NCI-H187 (cell line): ENCODE results near the gene RCBTB2.

Experiments used
- DNase-seq, 2 experiments: peaks; one replicate each; lab custom pipeline; 2025; lab: John Stamatoyannopoulos, UW

RCBTB2 gene

GRCh38 chr13:48530833-48531232 is 2.0 kb downstream of the RCBTB2 start:
- DNase-seq: no peak

DNA sequence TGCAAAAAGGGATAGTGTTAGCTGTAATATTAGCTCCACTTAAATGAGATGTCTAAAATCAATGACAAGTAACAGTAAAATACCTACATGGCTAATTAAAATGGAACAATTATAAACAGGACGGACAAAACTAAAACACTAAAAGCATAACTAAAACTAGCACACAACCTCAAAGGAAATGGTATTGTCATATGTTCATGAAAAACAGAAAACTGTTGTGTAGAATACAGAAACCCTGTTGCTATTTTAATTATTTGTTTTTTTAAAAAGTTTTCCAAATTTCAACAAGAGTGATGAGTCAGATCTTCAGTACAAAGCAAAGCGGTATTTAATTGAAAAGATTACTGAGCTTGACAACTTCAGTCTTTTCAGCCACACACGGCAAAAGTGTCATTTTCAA is 4.2 kb downstream of the RCBTB2 start:
- no peak for DNase-seq

- no peak for DNase-seq
Measured at GRCh38 chr13:48527955-48528354, 4.9 kb downstream of the RCBTB2 start.

- DNase-seq: no peak
Measured at GRCh38 chr13:48526286-48526685, 6.6 kb downstream of the RCBTB2 start.

- no peak for DNase-seq
Measured at GRCh38 chr13:48518083-48518482, 14.8 kb downstream of the RCBTB2 start.

DNA sequence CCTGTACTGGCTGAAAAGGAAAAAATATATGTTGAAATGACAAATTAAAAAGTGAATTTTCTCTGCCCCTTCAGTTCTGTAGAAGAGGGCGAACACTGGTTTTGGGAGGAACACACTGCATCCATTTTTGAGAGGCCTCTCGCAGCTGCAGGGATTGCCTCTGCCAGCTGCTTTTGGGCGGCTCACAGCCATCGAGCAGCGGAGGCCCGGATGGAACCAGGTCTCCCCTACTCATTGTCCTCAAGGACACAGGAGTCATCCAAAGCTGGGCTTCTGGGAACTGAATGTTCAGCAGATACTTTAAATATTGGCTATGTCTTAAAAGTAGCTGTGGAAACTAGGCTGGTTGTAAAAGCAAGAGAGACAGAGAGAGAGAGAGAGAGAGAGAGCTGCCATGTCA is 17.1 kb downstream of the RCBTB2 start:
- DNase-seq: no peak

GRCh38 chr13:48514793-48515192 is 18.1 kb downstream of the RCBTB2 start:
- no peak for DNase-seq

GRCh38 chr13:48511621-48512230 is 21.2 kb downstream of the RCBTB2 start:
- DNase-seq: no peak

GRCh38 chr13:48510698-48511097 is 22.2 kb downstream of the RCBTB2 start:
- no peak for DNase-seq

DNA sequence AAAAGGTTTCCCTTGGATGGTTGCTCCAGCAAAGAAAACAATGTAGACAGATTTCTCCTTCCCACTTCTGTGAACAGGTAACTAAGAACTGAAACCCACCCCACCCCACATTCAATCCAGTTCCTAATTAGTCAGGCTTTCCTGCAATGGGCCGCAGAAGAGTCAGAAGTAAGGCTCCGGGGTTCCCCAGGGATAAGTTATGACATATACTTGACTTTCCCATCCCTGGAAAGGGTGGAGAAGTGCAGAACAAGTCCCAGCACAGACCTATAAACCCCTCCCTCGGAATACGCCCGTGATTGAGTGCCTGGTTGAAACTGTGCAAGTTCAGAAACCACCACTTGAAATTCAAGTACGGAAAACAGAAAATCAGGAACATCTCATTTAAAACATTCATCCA is 24.9 kb downstream of the RCBTB2 start:
- DNase-seq: peak in 1 of 2 experiments; percentile 4

DNA sequence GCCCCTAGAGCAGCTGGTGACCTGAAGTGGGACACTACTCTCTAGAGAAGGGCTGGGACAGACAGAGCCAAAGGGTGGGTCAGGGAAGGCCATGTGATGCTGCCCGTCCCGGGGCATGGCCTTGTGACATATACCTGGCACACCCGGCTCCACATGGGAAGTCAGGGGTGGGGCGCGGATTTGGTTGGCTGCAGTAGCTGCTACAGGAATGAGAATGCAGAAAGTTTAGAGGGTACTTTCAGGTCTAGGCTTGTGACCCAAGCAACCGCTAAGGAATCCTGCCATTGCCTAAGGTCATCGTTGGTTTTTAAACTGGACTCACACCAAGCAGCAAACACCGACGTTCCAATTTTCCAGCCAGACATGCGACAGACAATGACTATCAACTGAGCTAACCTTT is 25.9 kb downstream of the RCBTB2 start:
- no peak for DNase-seq

DNA sequence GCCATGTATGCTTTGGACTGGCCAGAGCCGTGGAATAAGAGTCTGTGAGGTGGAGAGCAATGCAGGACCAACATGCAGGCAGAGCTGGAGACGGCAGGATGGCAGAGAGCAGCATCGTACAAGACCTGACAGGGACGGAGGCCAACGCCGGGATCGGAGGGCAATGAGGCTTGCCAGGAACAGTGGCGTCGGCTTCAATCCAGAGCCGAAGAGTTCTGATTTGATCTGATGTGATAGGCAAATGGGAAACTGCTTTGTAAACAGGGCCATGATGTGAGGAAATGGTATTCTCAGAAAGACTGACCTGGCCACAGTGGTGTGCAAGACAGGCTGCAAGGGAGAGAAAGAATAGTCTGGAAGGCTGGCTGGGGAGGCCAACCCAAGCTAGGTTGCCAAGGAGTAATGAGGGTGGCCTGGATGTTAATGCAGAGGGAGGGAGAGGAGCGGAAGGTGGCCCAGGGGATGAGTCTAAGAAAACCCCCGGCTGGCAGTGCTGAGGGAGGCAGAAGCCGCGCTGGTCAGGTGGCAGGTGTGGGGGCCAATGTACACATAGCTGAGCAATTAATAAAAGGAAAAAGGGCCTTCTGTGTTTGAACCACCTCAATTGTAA is 26.7 kb downstream of the RCBTB2 start:
- DNase-seq: no peak

DNA sequence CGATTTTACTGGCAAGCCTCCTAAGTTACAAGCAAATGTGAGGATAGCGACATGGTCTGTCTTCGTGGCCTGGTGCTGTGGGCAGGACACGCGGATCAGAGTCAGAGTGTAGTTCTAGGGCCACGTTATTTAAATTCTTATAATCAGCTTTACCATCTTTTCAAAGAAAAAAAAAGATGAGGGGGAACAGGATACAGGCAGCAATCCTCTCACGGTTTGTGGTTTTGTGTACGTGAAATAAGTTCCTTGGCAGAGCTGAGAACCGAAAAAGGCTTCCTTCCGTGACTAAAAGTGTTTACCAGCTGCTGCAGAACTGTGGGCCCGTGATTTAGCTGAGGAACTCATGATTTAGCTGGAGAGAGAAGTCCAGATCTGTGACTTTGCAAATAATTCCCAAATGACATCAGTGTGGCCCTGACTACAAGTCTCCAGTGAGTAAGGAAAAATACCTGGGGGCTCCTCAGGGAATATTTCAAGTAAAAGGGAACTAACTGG is 27.2 kb downstream of the RCBTB2 start:
- DNase-seq: no peak

DNA sequence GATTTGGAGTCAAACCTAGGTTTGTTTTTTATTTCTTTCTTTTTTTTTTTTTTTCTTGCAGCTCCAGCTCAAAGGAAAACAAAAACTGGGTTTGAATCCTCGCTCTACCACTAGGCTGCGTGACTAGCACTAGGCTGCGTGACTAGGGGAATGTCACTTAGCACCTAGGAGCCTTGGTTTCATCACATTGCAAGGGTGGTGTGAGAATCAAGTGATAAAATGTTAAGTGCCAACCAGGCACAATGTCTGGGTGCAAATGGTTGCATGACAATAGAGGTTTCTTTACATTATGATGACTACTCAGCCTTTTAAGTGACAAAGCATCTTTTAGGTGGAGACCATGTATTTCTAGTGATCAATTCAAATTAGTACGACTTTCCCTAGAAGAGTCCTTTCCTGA is 27.9 kb downstream of the RCBTB2 start:
- DNase-seq: no peak

DNA sequence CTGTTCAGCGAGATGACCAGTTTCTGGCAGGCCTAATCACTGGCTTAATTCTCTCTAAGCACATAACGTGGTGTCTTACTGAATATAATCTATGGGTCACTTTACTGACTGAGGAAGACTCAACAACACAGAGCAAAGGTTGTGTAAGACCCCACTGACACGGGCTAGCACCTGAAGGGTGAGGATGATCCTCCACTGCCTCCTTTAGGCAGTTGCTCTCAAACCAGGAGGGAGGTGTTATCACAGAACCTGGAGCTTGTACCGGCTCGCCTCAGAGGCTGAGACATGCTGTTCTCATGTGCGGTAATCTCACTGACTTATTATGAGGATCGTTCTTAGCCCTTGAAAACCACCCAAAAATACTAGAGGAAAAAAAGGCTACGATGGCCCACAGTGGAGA is 28.3 kb downstream of the RCBTB2 start:
- no peak for DNase-seq

- no peak for DNase-seq
Measured at GRCh38 chr13:48502601-48503319, 30.1 kb downstream of the RCBTB2 start.

DNA sequence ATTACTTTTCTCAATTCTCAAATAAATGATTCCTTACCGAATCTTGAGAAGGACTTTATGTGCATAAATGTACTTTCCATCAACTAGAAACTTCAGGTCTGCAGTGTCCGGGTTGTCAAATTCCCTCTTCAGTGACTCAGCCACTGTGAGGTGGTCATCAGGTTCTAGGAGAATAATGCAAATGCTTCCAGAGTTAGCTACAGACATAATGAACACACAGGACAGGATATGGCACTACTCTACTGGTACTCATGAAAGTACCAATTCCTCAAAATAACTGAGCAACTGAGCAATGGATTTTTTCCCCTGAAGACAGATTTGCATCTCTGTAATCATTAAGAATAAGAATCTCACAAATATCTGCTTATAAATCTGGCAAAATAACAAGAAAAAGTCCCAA is 31.2 kb downstream of the RCBTB2 start:
- no peak for DNase-seq

- no peak for DNase-seq
Measured at GRCh38 chr13:48500652-48501197, 32.2 kb downstream of the RCBTB2 start.

DNA sequence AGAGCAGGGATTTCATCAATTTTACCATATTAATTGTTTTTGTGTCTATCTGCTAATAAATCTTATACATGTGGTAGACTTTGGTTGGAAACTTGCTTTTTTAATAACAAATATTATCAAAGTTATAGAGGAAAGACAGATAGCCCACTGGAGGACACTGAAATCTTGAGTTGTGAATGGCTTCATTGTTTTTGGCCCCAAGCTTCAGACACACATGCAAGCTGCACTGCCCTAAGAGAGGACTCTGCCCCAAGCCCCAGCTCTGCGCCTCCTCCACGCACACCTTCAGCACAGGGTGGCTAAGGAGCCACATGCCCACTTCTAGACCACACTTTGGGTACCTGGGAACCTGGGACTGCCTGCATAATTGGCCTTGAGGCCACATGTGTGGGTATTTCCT is 35.2 kb downstream of the RCBTB2 start:
- no peak for DNase-seq

DNA sequence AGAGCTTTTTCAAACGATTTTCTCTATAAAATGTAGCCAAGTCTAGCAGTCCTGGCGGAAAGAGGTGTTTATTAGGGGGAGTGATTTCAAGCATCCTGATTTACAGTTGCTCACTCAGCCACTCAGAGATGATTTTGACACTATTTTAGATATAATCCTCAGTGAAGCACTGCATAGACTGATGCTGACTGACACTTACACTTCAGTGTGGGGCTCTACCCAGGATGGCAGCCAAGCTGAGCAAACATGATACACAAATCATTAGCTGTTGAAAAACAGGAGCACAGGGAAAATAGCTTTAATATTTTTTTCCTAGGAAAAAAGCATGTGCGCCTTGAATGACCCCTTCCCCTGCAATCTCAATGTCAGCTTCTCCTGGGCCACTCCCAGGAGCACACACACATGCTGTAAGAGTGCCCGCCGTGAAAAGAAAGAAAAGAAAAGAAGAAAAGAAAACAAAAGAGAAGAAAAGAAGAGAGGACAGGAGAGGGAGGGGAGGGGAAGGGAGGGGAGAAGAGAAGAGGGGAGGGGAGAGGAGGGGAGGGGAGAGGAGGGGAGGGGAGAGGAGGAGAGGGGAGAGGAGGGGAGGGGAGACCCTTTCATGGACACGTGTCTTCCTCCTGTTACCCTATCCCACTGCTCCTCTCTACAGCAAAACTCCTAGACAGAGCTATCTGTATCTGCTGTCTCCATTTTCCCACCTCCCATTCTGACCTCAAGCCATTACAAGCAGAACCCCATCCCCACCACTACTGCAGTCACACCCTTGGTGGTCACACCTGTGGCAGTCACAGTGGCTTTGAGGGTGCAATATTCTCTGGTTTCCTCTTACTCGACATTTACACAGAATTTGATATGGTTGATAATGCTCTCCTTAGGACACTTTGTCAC is 36.4 kb downstream of the RCBTB2 start:
- DNase-seq: no peak

GRCh38 chr13:48494874-48495273 is 38.0 kb downstream of the RCBTB2 start:
- DNase-seq: no peak

GRCh38 chr13:48493851-48494250 is 39.0 kb downstream of the RCBTB2 start:
- DNase-seq: no peak
